ENCODE results near the gene MRPL41. TPM values are rescaled to one million over a fixed set of nuclear protein-coding genes. Genes with fewer than 3 reads are reported as not detected.

Gene MRPL41
- total RNA-seq, 1 donor from 2014 or later, result 30.2 TPM

DNA sequence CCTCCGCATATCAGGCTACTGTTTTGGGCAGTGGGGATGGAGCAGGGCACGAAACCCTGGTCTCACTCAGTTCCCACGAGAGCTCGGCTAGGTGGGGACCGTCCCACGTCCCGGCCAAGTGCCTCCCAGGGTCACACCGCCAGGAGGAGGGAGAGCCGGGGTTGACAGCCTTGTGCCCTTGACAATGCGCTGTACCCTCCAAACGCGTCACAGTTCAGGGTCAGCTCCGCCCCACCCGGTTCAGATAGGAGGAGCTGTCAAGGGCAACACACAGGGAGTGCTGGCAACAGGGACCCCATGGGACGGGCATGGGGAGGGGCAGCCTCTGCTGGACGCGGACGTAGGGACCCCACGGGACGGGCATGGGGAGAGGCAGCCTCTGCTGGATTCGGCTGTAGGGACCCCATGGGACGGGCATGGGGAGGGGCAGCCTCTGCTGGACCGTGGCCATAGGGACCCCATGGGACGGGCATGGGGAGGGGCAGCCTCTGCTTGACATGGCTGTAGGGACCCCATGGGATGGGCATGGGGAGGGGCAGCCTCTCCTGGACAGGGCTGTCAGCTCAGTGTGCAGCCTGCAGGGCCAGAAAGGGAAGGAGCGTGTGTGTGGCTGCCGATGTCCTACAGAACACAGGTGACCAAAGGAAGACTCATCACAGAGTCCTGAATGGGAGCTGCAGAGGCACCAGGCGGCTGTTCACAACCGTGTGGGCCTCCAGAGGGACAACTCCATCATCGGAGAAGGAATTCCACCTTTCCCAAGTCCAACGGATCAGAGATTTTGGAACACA lies 30.9 kb upstream of the MRPL41 start:
- no peaks in the 10 kb centered on the region for H3K4me1 Mint-ChIP-seq (ENCODE audit: low read depth)
- no peaks in the 10 kb centered on the region for H3K36me3 Mint-ChIP-seq (ENCODE audit: insufficient read depth)
- no peaks in the 10 kb centered on the region for H3K27me3 Mint-ChIP-seq
- TF ChIP-seq CTCF (IDR thresholded peaks at IDR 0.05; ENCODE audit: unreplicated experiment), result no peak
- H3K9me3 Mint-ChIP-seq (ENCODE audit: low read depth), result no peaks in the 10 kb centered on the region
- no peak overlapping the region for H3K4me3 Mint-ChIP-seq (ENCODE audit: low read depth)
- no peak overlapping the region for H3K27ac Mint-ChIP-seq
- no peak for DNase-seq (ENCODE audit: low spot score, unreplicated experiment)

GRCh38 chr9:137521405-137521985 lies 30.2 kb upstream of the MRPL41 start:
- no peak overlapping the region for H3K27ac Mint-ChIP-seq
- H3K36me3 Mint-ChIP-seq (ENCODE audit: insufficient read depth), result no peaks in the 10 kb centered on the region
- no peaks in the 10 kb centered on the region for H3K4me1 Mint-ChIP-seq (ENCODE audit: low read depth)
- TF ChIP-seq CTCF (IDR thresholded peaks at IDR 0.05; ENCODE audit: unreplicated experiment), result no peak
- H3K9me3 Mint-ChIP-seq (ENCODE audit: low read depth), result no peaks in the 10 kb centered on the region
- no peak for DNase-seq (ENCODE audit: low spot score, unreplicated experiment)
- no peak overlapping the region for H3K4me3 Mint-ChIP-seq (ENCODE audit: low read depth)
- no peaks in the 10 kb centered on the region for H3K27me3 Mint-ChIP-seq

DNA sequence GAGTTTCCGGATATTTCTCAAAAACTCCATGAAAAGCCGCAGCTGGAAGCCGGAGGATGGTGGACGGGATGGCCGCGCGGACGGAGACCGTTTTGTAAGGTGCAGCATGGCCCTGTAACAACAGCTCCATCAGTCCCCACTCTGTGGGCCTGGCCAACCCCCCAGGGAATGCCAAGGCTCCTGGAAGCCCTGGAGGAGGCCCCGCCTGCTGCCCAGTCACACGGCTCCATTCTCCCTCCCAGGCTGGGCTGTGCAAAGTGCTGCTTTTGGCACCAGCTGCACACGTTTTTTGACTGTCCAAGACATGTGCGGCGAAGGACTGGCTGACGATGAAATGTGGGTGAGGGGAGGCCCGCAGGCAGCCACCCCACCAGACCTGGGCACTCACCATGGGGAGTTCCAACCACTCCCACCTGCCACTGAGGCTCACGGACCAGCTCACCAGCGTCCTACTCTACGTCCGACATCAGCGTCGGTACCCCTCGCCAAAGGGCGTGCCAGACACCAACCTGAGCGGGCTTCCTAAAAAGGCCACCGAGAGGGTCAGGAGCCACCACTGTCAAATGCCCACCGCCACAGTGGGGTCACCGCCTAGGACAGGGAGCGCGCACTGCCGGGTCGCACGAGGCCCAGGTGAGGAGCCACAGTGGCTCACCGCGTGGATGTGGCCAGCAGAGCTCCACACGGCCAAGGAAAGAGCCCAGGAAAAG lies 28.8 kb upstream of the MRPL41 start:
- Mint-ChIP-seq H3K27ac (no peak overlapping the region), H3K36me3 (ENCODE audit: insufficient read depth) (no peaks in the 10 kb centered on the region), H3K4me3 (ENCODE audit: low read depth) (no peak overlapping the region), H3K4me1 (ENCODE audit: low read depth) (no peaks in the 10 kb centered on the region), H3K9me3 (ENCODE audit: low read depth) (no peaks in the 10 kb centered on the region), H3K27me3 (peaks cover 4% of the 10 kb centered on the region)
- DNase-seq (ENCODE audit: low spot score, unreplicated experiment), result no peak
- no peak for TF ChIP-seq CTCF (IDR thresholded peaks at IDR 0.05; ENCODE audit: unreplicated experiment)

DNA sequence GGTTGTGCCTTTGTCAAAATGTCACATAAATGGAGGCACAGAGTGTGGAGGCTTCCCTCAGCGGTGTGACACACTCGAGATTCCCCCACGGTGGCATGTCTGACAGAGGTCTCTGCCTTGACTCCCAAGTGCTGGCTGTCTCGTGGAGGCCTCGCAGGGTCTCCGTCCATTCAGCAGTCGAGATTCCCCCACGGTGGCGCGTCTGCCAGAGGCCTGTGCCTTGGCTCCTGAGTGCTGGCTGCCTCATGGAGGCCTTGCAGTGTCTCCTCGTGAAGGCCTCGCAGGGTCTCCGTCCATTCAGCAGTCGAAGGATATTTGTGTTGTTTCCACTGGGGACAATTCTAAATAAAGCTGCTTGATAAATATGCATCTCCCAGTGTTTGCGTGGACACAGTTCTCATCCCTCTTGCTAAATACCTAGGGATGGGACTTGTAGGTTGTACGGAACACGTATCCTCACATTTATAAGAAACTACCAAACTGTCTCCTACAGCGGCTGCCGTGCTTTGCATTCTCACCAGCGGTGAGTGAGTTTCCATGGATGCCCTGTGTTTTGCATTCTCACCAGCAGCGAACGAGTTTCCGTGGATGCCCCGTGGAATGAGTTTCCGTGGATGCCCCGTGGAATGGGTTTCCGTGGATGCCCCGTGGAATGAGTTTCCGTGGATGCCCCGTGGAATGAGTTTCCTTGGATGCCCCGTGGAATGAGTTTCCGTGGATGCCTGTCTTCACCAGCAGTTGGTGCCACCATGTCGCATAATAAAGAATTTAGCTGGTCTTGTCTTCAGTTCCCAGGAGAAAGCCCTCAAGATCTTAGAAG lies 27.3 kb upstream of the MRPL41 start:
- no peak for DNase-seq (ENCODE audit: low spot score, unreplicated experiment)
- H3K27ac Mint-ChIP-seq, result no peak overlapping the region
- H3K36me3 Mint-ChIP-seq (ENCODE audit: insufficient read depth), result no peaks in the 10 kb centered on the region
- H3K9me3 Mint-ChIP-seq (ENCODE audit: low read depth), result no peaks in the 10 kb centered on the region
- no peaks in the 10 kb centered on the region for H3K4me1 Mint-ChIP-seq (ENCODE audit: low read depth)
- TF ChIP-seq CTCF (IDR thresholded peaks at IDR 0.05; ENCODE audit: unreplicated experiment), result no peak
- no peak overlapping the region for H3K4me3 Mint-ChIP-seq (ENCODE audit: low read depth)
- peaks cover 4% of the 10 kb centered on the region for H3K27me3 Mint-ChIP-seq

DNA sequence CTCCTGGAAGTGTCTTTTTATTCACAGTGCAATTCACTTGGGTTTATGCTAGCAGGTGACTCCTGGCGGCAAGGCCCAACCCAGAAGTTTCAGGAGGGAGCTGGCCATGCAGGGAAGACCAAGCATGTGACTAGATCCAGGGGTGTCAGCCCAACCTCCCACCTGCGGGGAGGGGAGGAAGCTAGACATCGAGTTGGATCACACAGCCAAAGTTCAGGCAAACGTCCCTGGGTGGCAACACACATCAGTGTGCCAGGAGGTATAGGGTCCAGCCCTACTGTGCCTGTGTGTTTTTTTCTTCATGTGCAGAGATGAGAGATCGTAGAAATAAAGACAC lies 26.7 kb upstream of the MRPL41 start:
- no peaks in the 10 kb centered on the region for H3K4me1 Mint-ChIP-seq (ENCODE audit: low read depth)
- H3K36me3 Mint-ChIP-seq (ENCODE audit: insufficient read depth), result no peaks in the 10 kb centered on the region
- no peak overlapping the region for H3K4me3 Mint-ChIP-seq (ENCODE audit: low read depth)
- no peak for DNase-seq (ENCODE audit: low spot score, unreplicated experiment)
- H3K27ac Mint-ChIP-seq, result no peak overlapping the region
- H3K27me3 Mint-ChIP-seq, result peaks cover 4% of the 10 kb centered on the region
- TF ChIP-seq CTCF (IDR thresholded peaks at IDR 0.05; ENCODE audit: unreplicated experiment), result no peak
- H3K9me3 Mint-ChIP-seq (ENCODE audit: low read depth), result no peaks in the 10 kb centered on the region
